Measurements from ENCODE around the gene NKD2.

Gene NKD2

GRCh38 chr5:1054018-1054798 lies 45.6 kb downstream of the NKD2 start:
- TF ChIP-seq CTCF (IDR thresholded peaks at IDR 0.05) = no peak
- no peak for TF ChIP-seq ZFX (IDR thresholded peaks at IDR 0.05; ENCODE audit: borderline replicate concordance)
- H3K27ac ChIP-seq = no peak overlapping the region

- H3K27ac ChIP-seq = no peak overlapping the region
- TF ChIP-seq CTCF (IDR thresholded peaks at IDR 0.05) (no peak), ZFX (IDR thresholded peaks at IDR 0.05; ENCODE audit: borderline replicate concordance) (no peak)
Measured at GRCh38 chr5:1054799-1055775, 46.5 kb downstream of the NKD2 start.

GRCh38 chr5:1055896-1056610 lies 47.5 kb downstream of the NKD2 start:
- TF ChIP-seq ZFX (IDR thresholded peaks at IDR 0.05; ENCODE audit: borderline replicate concordance) = no peak
- no peak for TF ChIP-seq CTCF (IDR thresholded peaks at IDR 0.05)
- no peak overlapping the region for H3K27ac ChIP-seq

- TF ChIP-seq CTCF (IDR thresholded peaks at IDR 0.05) (no peak), ZFX (IDR thresholded peaks at IDR 0.05; ENCODE audit: borderline replicate concordance) (no peak)
- no peak overlapping the region for H3K27ac ChIP-seq
Measured at GRCh38 chr5:1056611-1057484, 48.2 kb downstream of the NKD2 start.

- H3K27ac ChIP-seq = no peak overlapping the region
- TF ChIP-seq ZFX (IDR thresholded peaks at IDR 0.05; ENCODE audit: borderline replicate concordance) (no peak), CTCF (IDR thresholded peaks at IDR 0.05) (no peak)
Measured at GRCh38 chr5:1057485-1058082, 49.0 kb downstream of the NKD2 start.
